Ramos (cell line): ENCODE measurements around the gene ALX4.

Experiments used
- in situ Hi-C: fragments of 300-500 bp; cut with MboI; formaldehyde crosslinking; loops from one replicate; pipeline ENCODE4 v1.14.3; 2022; ENCODE audit warnings: low sequenced_read_pairs; ENCODE audit not compliant: unreplicated experiment

ALX4 gene

DNA sequence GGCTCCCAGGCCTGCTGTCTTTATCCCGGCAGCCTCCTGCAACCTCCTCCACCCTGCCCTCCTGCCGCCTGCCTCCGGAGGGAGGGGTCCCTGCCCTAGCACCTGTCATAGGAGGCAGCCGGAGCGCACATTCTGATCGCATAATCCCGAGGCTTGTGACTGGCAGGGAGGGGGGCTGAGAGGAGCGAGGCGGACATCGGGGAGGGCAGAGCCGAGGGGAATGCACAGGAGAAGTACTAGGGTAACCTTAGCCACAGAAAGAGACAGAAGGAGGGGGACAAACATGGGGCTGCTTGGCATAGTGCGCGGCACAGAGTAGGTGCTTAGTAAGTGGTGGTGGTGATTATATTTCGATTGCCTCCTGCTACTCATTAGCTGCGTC lies 9.2 kb upstream of the ALX4 start:
- in situ Hi-C loops, result no loop called here

DNA sequence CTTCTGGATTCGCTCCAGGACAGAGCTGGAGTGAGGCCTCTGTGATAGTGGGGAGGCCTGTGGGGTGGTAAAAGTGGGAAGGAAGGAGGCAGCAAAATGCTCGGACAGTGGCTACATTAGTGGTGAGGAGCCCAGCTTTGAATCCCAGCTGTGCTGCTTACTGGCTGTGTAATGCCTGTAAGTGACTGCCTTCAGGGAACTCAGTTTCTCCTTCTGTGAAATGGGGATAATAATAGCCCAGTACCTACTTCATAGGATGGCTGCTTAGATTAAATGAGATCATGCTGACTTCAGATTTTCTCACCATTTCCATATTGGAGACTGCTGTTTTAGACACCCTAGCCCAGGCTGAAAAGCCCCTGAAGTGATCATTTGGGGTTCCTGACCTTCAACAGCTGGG lies 8.4 kb upstream of the ALX4 start:
- in situ Hi-C loops, result no loop called here

DNA sequence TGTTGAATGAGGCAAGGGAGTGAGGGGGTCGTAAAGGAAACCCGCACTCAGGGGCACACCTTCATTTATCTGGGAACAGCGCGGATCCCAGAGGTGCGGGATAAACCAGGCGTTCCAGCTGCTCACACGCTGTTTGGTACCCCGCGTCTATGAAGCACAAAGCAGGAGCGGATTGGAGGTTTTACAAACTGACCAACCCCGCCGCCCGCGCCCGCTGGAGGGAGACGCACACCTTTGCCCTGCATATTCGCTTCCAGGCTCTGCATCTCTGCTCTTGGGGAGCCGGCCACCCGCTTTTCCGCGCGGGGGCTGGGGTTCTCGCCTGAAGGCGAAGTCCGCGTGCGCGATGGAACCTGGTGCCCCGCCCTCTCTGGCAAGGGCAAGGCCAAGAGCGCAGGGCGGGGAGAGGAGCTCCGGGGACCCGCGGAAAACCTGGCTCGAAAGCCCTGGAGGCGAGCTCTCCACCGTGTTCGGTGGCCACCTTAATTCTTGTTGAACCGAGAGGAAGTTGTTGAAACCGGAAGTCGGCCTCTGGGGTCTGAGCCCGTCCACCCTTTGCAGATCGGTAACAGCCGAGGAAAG lies 6.8 kb upstream of the ALX4 start:
- in situ Hi-C loops, result no loop called here

DNA sequence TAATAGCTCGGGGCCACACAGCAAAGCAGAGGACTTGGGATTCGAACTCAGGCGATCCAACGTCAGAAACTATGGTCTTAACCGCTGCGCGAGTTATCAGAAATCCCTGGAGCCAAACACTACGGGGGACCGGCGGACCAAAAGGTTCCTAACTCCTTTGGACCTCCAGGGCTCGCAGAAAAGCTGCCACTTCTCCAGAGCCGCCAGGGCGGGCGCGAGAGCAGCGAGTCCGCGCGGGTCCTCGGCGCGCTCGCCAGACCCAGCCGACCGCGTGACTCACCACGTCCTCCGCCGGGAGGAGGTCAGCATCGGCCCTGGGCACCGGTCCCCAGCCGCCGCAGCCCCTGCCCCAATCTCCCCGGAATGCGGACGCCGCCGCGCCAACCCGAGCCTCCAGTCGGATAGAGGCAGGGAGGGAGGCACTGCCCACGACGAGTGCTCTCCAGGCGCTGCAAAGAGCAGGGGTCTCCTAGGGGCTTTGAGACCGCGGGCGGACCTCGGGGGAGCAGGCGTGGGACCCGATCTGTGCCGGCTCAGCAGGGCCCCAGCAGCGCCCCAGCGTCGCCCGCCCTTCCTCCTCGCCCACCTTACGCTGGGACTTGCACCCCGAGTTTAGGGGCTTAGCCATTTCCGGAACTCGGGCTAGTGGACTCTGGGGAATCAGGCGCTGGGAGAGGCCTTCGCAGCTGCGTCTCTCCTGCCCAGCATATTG lies 6.2 kb upstream of the ALX4 start:
- in situ Hi-C loops, result no loop called here

DNA sequence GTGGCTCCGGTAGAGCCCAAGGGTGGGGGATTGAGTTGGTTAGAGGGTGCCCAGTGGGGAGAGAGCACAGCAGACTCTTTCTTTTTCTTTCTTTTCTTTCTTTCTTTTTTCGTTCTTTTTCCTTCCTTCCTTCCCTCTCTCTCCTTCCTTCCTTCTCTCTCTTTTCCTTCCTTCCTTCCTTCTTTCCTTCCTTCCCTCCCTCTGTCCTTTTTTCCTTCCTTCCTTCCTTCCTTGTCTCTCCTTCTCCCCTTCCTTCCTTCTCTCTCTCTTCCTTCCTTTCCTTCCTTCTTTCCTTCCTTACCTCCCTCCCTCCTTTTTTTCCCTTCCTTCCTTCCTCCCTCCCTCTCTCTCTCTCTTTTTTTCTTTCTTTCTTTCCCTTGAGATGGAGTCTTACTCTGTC lies 4.8 kb upstream of the ALX4 start:
- in situ Hi-C loops, result no loop called here

DNA sequence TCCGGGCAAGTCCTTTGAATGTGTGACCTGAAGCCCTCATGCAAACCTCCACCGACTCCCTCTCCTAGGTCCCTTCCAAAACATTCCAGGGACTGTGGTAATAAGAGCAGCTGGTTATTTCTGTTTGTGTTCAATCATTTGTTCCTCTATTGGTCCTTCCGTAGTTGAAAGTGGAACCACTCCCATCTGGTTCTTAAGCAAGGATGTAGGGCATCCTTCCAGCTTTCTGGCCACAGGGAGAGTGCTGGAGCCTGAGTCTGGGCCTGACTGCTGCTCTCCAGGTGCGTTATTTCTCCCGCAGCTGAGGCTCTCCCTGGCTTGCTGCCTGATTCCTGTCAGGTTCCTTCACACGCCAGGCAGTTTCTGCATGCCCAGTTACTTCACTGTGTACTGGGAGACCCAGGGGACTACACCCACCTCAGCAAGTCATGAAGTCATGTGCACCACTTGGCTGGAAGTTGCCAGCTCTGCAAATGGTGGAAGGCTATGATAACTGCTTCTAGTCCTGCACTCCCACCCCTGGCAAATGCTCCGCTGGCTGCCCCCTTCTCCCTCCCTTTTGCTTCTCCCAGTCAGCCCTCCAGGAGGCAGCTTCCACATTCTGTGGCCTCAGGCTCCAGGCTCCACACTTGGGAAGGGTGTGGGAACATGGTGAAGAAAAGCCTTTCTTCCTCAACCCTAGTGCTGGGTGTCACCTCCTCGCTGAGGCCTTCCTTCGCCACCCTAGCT lies 4.0 kb upstream of the ALX4 start:
- in situ Hi-C loops, result no loop called here

DNA sequence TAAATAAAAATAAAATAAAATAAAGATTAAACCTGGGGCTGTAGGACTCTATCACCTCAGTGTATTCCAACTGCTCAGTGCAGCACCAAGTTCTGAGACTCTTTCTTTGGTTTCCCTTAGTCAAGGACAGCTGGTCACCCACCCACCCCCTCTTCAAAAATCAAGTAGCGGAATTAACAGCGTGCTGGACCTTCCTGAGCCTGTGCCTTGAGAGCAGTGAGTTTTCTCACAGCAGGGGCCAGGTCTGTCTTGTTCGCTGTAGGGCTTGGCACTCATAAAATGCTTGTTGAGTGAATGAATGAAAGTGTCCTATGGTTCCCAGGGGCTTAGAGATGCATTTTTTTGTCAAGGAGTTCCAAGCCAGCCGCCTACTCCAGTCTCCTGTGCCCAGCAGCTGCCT lies 2.9 kb upstream of the ALX4 start:
- in situ Hi-C loops, result no loop called here

DNA sequence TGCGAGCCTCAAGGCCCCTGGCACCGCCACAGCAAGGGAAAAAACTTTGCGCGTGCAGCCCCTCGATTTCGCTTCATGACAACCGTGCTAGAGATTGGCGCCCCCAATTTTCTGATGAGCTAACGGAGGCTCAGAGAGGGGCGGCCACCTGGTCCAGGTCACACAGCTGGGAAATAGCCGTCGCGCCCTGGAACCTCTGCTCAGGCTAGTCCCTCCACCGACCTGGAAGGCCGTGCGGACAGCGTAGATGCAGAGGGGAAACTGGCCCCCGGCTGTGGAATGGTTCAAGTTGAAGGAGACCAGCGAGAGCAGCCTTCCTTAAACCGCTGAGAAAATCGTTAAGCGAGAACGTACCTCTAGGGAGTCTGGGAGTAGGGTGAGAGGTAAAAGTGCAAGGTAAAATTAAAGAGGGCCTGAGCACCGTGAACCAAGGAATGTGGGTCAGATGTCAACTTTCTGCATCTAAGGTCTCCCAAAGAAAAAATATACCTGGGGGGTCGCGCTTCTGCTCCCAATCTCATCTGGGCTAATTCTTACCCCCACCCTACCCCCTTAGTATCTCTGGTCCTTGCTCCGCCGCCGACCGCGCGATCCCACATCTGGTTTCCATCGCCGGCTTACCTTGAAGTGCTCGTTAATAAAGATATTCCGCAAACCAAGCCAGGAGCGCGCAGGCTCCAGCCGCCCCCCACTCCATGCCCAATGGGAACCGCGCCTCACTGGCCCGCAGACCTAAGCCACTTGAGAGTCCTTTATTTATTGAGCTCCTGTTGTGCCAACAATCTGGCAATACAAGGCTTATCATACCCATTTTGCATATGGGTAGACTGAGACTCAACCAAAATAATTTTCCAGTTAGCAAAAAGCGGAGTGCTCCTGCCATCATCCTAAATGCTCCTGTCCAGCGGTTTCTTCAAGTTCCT lies 1.7 kb upstream of the ALX4 start:
- in situ Hi-C loops, result no loop called here

DNA sequence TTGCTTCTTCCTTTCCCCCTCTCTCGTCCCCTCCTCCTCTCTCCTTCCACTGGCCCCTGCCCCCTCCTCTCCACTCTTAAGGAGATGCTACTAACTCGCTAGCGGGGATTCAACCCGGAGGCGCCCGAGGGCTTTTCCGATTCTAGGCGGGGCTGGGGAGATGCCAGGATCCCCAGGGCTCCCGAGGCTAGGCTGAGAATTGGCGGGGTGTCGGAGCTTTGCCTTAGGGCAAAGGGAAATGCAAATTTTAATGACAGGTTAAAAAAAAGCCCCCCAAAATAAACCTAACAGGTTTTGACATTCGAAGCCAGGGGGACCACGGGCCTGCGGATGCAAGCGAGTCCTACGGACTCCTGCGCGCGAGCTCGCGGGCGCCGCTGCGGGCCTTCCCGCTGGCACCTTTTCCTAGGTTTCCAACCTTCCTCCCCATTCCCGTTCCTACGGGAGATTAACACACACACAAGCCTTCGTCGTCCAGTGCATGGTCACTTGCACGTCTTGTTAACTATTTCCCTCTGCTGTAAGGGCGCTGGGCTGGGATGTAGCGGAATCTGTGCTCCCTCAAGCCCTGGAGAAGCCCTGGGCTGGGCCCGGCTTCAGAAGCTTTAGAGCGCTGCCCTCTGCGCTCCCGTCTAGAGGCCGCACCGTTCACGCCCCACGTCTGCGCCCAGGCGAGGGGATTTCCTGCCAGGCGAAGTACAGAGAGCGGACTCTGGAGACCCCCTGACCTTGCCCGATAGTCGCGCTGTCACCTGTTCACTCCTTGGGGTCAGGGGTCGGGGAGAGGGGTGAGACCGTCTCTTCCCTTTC lies 729 bp upstream of the ALX4 start:
- in situ Hi-C loops, result no loop called here

DNA sequence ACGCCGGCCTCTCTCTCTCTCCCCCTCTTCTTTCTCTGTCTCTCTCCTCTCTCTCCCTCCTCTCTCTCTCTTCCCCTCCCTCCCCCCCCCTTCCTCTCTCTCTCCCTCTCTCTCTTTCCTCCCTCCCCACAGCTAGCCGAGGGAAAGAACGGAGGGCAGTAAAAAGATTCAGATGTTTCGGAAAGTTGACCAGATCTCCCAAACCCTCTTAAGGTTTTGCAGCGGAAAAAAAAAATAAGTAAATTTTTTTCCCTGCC lies 195 bp upstream of the ALX4 start:
- in situ Hi-C loops, result no loop called here

DNA sequence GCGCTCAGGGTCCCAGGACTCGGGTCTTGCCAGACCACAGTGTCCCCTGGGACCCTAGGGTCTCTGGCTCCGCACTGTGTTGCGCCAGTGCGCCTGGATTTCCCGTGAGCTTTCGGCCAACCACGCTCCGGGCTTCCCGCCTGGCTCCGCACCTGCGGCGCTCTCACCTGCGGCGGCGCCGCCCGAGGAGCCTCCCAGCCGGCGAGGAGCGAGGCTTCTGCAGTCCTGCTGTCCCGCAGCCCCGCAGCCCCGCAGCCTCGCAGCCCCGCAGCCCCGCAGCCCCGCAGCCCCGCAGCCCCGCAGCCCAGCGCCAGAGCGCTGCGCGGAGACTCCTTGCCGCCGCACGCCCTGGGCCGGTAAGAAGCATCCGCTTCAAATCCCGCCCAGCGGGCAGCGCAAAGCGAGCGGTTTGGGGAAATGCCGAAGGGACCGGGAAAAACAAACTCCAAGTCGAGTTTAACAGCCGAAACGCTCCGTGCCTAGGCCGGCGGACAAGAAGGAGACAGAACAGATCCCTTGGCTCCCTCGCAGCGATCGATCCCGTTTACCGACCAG lies 939 bp downstream of the ALX4 start:
- in situ Hi-C loops, result no loop called here

DNA sequence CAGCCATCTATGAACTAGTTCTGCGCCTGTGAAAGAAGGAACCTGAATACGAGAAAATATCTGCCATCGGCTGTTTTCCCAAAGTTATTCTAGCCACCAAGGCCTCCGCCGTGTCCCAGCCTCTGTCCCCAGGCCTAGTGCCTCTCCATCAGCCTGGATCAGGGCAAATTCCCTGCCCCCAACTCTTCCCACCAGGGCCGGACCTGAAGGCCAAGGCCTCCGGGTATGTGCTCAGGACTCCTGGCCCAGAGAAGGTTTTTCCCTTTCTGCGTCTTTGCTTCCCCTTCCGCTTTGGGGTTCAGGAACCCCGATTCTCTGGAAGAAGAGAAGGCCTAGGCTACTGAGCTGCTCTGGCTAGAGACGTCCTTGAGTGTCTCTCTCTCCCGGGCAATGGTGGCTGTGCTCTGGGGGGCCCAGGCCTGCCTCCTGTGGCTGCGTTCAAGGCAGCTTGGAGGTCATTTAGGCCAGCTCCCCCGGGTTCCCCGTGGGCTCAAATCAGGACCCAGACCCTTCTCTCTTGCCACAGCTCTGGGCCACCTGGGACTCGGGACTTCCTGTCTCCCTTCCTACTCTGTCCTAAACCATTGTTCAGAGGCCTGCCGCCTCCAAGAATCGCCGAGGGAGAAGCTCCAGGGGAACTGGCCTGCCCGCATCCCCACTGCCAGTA lies 1.6 kb downstream of the ALX4 start:
- in situ Hi-C loops, result no loop called here

DNA sequence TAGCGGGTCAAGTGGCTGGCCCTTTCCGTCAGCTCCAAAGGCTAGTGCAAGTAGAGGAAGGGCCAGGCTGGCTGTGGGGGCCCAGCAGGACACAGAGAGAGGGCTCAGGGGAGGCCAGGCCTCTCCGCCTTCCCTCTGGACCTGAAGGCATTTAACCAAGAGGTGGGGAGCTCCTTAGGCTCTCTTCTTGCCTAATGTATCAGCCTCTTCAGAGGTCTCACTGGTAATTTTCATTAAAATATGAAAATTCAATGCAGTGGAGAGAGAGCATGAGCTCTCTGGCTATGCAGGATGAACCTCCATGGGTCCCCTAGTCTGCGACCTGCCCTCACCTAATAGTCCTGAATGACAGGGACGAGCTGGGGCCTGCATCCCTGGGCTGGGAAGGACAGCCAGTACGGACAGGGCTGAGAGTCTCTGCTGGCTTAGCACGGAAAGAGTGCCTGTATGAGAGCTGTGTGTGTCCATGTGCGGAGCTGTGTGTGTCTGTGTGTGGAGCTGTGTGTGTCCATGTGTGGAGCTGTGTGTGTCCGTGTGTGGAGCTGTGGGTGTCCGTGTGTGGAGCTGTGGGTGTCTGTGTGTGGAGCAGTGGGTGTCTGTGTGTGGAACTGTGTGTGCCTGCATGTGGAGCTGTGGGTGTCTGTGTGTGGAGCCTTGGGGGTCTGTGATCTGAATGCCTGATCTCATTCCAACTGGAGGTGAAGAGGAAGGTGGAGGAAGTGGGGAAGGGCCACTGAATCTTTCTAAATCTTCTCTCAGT lies 2.4 kb downstream of the ALX4 start:
- in situ Hi-C loops, result no loop called here

DNA sequence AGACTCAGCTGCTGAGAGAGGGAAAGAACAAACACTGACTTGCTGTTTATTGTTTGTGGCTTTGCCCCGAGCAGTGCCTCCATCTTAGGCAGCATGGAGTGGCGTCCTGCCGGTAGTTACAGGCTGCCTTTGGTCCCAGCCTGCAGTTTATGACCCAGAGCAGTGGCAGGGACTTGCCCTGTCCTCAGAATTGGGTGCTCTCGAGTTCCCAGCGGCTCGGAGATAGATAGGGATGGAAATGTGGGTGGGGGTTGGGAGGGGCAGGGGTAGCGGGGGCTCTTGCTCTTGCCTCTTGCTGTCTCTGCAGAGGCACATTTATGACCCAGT lies 3.1 kb downstream of the ALX4 start:
- in situ Hi-C loops, result no loop called here

DNA sequence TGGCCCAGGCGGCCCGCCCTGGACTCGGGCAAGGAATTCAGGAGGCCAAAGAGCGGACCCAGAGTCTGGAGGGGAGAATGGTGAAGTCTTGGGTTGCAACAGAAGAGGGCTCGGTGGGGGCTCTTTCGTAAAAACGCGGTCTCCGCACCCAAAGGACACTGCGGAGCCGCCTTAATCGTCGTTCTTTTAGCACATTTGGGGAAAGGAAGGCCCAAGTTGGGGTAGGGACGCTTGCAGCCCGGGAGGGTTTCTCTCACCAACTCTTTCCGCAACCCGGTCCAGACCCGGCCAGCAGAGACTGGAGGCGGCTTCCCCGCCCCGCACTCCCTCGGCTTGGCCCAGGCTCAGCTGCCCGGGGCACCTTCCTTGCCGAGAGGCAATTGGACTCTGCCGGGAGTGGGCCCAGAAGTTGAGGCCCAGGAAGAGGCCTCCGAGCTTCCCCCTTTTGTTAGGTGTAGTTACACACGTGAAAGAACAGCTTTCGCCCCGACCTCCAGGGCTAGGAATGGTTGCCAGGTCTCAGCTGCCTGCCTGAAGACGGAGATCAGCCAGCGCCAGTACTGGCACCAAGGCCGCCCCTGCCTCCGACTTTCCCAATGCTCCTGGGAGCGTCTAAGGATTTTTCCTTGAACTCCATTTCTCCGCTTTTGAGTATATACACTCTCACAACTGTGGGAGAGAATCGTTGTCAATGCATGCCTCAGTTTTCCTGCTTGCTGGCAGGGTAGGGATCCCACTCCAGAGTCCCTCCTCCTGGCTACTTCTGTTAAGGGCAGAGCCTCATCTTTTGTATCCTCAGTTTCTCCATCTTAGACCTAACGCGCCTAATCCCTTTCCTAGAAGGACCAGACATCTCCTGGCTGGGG lies 3.7 kb downstream of the ALX4 start:
- in situ Hi-C loops, result no loop called here

DNA sequence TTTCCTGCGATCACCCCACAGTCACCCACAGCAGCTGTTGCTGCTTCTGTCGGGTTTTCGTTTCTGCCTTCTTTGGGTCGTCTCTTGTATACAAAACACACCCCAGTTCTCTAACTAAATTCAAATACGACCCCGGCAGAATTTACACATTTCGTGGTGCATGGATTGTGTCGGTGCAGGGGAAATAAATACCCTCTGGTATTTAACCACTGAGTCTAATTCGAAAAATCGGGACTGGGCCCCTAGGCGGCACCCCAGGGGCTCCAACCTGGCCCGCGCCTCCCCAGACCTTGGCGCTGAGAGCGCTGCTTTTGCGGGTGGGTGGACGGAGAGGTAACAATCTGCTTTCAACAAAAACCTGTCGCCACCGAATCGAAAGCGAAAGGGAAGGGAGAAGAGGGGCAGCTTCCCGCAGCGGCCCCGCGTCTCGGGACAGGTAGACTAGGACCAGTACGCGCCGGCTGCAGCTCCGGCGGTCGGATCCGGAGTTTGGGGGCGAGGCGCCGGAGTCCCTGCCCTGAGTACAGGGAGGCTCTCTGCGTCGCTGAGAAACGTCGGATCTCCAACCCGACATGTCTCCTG lies 4.4 kb downstream of the ALX4 start:
- in situ Hi-C loops, result no loop called here

DNA sequence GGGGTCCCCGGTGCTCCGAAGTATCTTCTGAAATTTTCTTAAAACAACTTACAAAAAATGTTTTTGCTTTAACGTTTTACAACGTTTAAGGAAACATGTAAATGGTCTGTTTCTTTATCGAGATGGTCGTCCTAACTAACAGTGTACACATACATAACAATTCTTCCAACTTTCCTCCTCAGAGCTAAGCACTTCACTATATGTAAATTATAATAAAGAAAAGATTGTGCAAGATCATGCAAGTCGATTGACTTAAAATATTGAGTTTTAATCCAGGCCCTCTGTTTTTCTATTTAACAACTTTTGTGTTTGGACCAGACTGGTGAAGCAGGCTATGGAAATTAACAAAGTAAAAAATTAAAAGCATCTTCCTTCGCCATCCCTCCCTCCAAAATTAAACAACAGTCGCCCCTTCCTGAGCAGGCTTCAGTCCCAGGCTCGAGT lies 4.9 kb downstream of the ALX4 start:
- in situ Hi-C loops, result no loop called here
